ENCODE data around the gene POU3F1.

DNA sequence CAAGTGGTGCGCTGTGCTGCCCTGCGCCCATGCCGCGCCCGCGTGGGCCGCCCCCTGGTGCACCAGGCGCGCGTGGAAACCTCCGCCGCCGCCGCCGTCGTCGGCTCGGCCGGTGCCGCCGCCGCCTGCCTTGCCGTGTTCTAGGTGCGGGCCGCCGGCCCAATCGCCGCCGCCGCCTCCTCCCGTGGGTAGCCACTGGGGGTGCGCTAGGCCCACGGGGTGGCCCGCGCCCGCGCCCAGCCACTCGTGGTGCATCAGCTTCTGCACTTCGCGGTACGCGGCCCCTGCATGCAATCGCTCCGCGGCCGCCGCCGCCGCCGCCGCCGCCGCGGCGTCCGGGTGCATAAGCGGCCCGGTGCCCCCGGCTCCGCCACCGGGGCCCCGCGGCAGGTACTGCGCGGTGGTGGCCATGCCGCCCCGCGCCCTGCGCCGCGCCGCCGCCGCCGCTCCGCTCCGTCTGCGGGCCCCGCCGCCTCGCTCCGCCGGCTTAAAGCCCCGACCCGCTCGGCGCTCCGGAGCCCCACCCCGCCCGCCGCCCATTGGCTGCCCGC, at the start of gene POU3F1:
- no peak for TF ChIP-seq POLR2A (IDR thresholded peaks at IDR 0.05)
- TF ChIP-seq, protein P1, sequence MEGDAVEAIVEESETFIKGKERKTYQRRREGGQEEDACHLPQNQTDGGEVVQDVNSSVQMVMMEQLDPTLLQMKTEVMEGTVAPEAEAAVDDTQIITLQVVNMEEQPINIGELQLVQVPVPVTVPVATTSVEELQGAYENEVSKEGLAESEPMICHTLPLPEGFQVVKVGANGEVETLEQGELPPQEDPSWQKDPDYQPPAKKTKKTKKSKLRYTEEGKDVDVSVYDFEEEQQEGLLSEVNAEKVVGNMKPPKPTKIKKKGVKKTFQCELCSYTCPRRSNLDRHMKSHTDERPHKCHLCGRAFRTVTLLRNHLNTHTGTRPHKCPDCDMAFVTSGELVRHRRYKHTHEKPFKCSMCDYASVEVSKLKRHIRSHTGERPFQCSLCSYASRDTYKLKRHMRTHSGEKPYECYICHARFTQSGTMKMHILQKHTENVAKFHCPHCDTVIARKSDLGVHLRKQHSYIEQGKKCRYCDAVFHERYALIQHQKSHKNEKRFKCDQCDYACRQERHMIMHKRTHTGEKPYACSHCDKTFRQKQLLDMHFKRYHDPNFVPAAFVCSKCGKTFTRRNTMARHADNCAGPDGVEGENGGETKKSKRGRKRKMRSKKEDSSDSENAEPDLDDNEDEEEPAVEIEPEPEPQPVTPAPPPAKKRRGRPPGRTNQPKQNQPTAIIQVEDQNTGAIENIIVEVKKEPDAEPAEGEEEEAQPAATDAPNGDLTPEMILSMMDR (IDR thresholded peaks at IDR 0.05): no peak
- TF ChIP-seq EP300 (IDR thresholded peaks at IDR 0.05): no peak

Measured in ovary (tissue), 3 donors.